ACC112 (cell line): ENCODE data around the gene AHNAK2.

Source experiments
- H2AFZ ChIP-seq: fragments of 200-600 bp; sonication (generic); one replicate; pipeline ENCODE4 v1.6.0; 2017; ENCODE audit warnings: antibody characterized with exemption, low read length; ENCODE audit not compliant: unreplicated experiment
- H3K27ac ChIP-seq: fragments of 200-600 bp; sonication (generic); 2 replicates; pipeline ENCODE4 v1.5.1; 2014; ENCODE audit warnings: low read depth, mild to moderate bottlenecking, antibody characterized with exemption, low read length, moderate library complexity
- H3K27me3 ChIP-seq: fragments of 200-600 bp; sonication (generic); 2 replicates; pipeline ENCODE4 v1.6.1; 2014; ENCODE audit warnings: mild to moderate bottlenecking, antibody characterized with exemption, low read length, moderate library complexity, mixed read lengths; ENCODE audit not compliant: insufficient read depth
- H3K36me3 ChIP-seq: fragments of 200-600 bp; sonication (generic); 2 replicates; pipeline ENCODE4 v1.6.1; 2016; ENCODE audit warnings: mild to moderate bottlenecking, antibody characterized with exemption, low read length, moderate library complexity, mixed read lengths; ENCODE audit not compliant: insufficient read depth
- H3K4me1 ChIP-seq: fragments of 200-600 bp; sonication (generic); one replicate; pipeline ENCODE4 v1.6.1; 2016; ENCODE audit warnings: low read length, mixed read lengths; ENCODE audit not compliant: insufficient read depth, unreplicated experiment, control insufficient read depth
- H3K4me3 ChIP-seq: fragments of 200-600 bp; sonication (generic); 2 replicates; pipeline ENCODE4 v1.5.1; 2014; ENCODE audit warnings: mild to moderate bottlenecking, low read depth, low read length
- H3K79me2 ChIP-seq: fragments of 200-600 bp; sonication (generic); one replicate; pipeline ENCODE4 v1.6.0; 2016; ENCODE audit warnings: low read length; ENCODE audit not compliant: control insufficient read depth, unreplicated experiment, insufficient read depth

The AHNAK2 gene

DNA sequence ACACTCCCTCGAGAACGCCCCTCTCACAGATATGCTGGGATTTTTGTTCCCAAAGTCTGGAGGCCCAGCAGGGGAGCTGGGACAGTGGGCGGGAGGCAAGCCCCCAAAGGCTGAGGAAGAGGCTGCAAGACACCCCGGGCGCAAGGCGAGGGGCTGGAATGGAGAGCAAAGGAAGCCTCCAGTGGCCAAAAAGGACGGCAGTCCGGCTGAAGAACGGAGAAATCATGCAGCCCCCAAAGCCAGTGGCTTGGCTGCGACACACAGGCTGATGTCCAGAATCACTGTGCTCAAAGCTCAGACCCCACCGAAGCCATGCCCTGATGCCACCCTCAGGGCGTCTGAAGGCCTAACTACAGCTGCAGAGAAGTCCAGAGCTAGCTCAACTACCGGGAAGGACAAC, 18.3 kb upstream of the AHNAK2 start:
- H3K79me2 ChIP-seq = no peaks in the 10 kb centered on the region
- H3K4me1 ChIP-seq = no peaks in the 10 kb centered on the region
- no peak overlapping the region for H3K4me3 ChIP-seq
- no peak overlapping the region for H2AFZ ChIP-seq
- H3K27ac ChIP-seq = no peak overlapping the region
- H3K27me3 ChIP-seq = no peaks in the 10 kb centered on the region
- H3K36me3 ChIP-seq = peaks cover 8% of the 10 kb centered on the region; the same call in 1 of the 2 replicates

DNA sequence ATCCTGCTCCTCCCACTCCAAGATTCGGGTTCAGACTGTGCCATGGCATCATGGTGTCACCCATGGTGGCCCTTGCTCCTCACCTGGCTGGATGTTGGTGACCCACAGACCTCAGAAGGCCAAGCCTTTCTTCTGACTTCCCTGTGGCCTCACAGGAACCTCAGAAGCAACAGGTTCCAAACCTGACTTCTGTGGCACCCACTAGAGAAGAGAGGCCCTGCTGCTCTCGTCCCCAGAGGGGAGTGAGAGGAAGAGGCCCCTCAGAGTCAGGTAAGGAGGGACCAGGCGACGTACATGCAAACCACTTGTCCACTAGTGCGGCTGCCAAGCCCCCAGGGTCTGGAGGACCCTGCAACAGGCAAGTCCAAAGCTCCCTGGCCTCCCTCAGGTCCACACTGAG, 17.9 kb upstream of the AHNAK2 start:
- no peak overlapping the region for H3K4me3 ChIP-seq
- no peaks in the 10 kb centered on the region for H3K27me3 ChIP-seq
- no peaks in the 10 kb centered on the region for H3K4me1 ChIP-seq
- peaks cover 8% of the 10 kb centered on the region; the same call in 1 of the 2 replicates for H3K36me3 ChIP-seq
- no peaks in the 10 kb centered on the region for H3K79me2 ChIP-seq
- no peak overlapping the region for H2AFZ ChIP-seq
- H3K27ac ChIP-seq = no peak overlapping the region

DNA sequence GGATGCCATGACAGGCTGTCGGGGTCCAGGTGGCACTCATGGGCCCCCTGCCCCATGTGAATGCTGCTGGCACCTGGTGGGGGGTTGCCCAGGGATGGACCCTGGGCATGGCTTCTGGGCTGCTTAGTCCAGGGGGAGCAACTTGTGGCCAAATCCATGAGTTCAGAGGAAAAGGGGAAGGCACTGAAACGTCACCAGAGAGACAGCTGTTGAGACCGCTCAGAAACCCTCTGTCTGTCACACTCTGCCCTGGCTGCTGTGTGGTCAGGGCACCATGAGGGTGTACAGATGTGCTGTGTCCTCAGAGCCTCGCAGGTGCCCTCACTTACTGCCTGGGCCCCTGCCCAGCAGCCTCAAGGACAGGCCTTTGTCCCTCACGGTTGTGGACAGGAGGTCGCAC, 16.8 kb upstream of the AHNAK2 start:
- H3K4me3 ChIP-seq = no peak overlapping the region
- H2AFZ ChIP-seq = no peak overlapping the region
- no peaks in the 10 kb centered on the region for H3K27me3 ChIP-seq
- H3K27ac ChIP-seq = no peak overlapping the region
- H3K79me2 ChIP-seq = no peaks in the 10 kb centered on the region
- no peaks in the 10 kb centered on the region for H3K4me1 ChIP-seq
- peaks cover 7% of the 10 kb centered on the region; the same call in 1 of the 2 replicates for H3K36me3 ChIP-seq

DNA sequence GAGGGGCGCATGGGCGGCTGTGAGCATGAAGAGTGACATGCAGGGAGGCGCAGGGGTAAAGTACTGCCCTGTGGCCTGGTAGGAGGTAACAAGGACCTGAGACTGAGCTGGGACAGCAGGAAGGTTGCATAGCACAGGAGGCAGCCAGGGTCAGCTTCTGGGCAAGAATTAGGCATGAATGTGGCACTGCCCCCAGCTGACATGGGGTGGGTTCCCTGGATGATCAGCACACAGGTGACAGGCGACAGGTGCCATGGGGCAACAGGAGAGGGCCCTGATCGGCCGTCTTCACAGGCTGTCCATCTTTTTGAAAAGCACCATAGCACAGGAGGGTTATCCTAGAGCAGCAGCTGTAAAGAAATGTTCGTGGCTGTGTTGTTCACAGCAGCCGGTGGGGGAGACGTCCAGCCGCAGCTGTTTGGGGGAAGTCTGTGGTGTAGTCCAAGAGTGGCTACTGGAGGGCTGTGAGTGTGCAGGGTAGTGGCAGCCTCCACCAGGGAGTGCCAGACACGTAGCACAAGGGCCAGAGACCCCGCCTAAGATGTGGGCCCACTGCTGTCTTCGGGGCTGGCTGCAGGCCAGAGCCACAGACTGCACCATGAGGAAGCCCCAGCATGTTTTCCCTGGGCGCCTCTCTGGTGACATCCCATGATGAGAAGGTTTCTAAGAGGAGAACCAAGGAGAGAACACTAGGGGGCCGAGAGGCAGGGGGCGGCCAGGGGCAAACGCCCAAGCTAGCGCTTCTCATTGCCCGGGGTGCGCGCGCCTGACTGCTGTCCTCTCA, 15.8 kb upstream of the AHNAK2 start:
- no peak overlapping the region for H3K4me3 ChIP-seq
- H3K79me2 ChIP-seq = no peaks in the 10 kb centered on the region
- no peak overlapping the region for H2AFZ ChIP-seq
- H3K4me1 ChIP-seq = no peaks in the 10 kb centered on the region
- no peaks in the 10 kb centered on the region for H3K27me3 ChIP-seq
- no peaks in the 10 kb centered on the region; the same call in 1 of the 2 replicates for H3K36me3 ChIP-seq
- no peak overlapping the region for H3K27ac ChIP-seq

DNA sequence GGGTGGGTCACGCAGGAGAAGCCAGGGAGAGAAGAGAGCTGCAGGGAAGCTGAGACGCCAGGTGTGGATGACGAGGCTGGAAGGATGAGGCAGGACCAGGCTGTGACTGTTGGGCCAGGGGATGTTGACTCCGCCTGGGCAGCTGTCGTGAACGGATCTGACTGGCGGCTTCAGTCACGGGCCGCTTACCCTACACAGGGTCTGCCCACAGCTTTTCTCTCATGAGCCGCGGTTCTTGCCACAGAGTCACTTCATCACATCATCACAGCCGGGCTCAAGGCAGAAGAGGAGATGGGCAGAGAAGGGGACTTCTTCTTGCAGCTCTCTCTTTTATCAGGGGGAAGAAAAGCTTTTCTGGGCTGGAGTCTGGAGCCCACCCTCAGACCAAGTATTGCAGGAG, 15.1 kb upstream of the AHNAK2 start:
- Histone ChIP-seq H3K27ac (no peak overlapping the region), H3K27me3 (no peaks in the 10 kb centered on the region), H3K79me2 (no peaks in the 10 kb centered on the region), H3K36me3 (no peaks in the 10 kb centered on the region; the same call in 1 of the 2 replicates), H2AFZ (no peak overlapping the region), H3K4me3 (no peak overlapping the region), H3K4me1 (no peaks in the 10 kb centered on the region)

DNA sequence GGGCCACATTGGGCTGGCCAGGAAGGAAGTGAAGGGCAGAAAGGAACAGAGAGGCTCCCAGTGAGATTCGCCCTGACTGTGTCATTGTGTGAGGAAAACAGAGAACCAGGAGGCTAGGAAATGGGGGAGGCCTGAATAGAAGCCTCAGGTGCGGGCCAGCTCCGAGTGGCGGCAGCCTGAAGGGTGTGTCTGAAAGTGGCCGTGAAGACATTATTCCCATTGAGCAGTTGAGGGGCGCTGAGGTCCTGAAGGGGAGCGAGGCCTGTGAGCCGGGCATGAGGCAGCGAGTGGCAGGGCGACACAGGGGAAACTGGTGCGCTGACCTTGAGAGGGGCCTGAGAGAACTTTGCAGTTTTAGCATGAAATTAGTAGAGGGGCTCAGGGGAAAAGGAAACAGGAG, 14.3 kb upstream of the AHNAK2 start:
- Histone ChIP-seq H3K4me3 (no peak overlapping the region), H3K27ac (no peak overlapping the region), H3K36me3 (no peaks in the 10 kb centered on the region; the same call in 1 of the 2 replicates), H3K27me3 (no peaks in the 10 kb centered on the region), H3K79me2 (no peaks in the 10 kb centered on the region), H2AFZ (no peak overlapping the region), H3K4me1 (no peaks in the 10 kb centered on the region)

DNA sequence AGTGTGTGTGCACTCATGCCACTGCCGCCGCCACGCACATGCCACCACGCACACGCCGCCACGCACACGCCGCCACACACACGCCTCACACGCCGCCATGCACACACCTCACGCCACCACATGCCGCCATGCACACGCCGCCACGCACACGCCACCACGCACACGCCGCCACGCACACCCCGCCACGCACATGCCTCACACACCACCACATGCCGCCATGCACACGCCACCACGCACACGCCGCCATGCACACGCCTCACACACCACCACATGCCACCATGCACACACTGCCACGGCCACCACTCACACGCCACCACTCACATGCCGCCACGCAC, 13.7 kb upstream of the AHNAK2 start:
- Histone ChIP-seq H3K27ac (no peak overlapping the region), H3K27me3 (no peaks in the 10 kb centered on the region), H3K4me3 (no peak overlapping the region), H3K79me2 (no peaks in the 10 kb centered on the region), H3K4me1 (peaks cover under 1% of the 10 kb centered on the region), H2AFZ (no peak overlapping the region), H3K36me3 (no peaks in the 10 kb centered on the region; the same call in 1 of the 2 replicates)

DNA sequence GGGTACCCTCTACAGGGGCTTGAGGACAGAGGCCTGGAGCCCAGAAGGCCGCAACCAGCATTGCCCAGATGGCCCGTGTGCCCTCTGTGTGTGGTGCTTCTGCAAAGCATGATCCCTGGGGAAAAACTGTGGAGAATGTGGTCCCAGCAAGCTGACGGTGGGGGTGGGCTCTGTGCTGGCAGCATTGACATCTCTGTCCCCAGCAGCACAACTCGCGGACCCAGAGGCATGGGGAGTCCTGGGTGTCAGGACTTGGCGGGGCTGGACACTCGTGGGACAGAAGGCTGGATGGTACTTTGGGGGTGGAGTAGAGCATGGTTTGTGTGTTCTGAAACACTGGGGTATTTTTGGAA, 11.8 kb upstream of the AHNAK2 start:
- Histone ChIP-seq H3K4me1 (peaks cover 8% of the 10 kb centered on the region), H3K27me3 (no peaks in the 10 kb centered on the region), H2AFZ (no peak overlapping the region), H3K79me2 (peaks cover 4% of the 10 kb centered on the region), H3K36me3 (no peaks in the 10 kb centered on the region; the same call in 1 of the 2 replicates), H3K27ac (no peak overlapping the region), H3K4me3 (no peak overlapping the region)

DNA sequence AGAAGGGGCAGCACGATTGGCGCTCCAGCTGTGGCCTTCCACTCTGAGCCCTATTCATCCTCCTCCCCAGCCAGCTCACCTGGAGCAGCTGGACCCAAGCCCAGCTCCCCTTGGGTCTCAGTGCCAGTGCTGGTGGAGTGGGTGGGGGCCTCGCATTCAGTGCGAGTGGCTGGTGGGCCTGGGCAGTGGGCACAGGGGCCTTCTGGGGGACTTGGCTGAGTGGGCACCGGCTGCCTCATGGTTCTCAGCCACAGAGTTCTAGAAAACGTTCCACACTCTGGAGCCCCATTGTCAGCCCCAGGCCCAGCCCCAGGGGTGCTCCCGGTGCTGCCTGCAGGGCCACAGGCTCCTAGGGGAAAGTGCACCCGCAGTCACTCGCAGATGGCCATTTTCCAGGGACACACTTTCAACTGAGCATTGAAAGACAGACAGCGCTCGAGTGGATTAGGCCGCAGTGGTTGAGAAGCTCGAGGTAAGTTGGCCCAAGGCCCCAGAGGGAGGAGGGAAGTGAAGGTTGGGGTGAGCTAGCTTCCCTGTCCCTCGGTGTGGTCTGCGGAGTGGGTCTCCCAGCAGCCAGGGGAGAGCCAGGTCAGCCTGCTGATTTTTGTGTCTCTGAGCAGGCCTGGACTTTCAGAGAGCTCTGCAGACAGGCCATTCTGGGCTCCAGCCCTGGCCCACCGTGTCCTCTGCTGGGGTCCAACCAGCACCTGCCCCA, 11.2 kb upstream of the AHNAK2 start:
- Histone ChIP-seq H2AFZ (no peak overlapping the region), H3K4me1 (peaks cover 8% of the 10 kb centered on the region), H3K36me3 (no peaks in the 10 kb centered on the region; the same call in 1 of the 2 replicates), H3K4me3 (no peak overlapping the region), H3K79me2 (peaks cover 4% of the 10 kb centered on the region), H3K27ac (no peak overlapping the region), H3K27me3 (no peaks in the 10 kb centered on the region)

DNA sequence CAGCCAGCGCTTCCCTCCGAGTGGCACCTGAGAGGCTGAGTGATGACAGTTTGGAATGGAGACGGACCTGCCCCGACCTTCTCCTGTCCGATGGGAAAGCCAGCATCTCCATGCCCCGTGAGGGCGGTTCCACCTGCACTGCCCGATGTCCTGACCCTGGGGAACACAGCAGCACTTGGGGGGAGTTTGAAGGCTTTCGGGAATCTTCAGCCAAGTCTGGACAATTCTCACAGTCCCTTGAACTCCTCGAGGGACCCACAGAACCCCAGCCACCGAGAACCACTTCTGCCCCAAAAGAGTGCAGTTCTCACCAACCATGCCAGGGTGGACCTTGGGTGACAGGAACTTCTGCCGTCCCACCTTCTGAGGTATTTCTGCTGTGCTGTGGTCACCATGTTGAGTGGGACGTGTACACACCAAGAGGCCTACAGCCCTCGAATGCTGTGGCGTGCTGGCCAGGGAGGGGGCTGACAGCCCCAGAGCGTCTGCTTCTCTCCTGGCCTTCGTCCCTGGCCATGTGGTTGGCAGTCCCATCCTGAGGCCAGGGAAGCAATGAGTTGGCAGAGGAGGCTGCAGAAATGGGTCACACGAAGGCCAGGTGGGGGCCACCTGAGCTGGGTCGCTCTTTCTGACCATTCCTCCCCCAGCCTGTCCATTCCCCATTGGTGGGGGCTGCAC, 8.5 kb upstream of the AHNAK2 start:
- no peaks in the 10 kb centered on the region for H3K36me3 ChIP-seq
- no peaks in the 10 kb centered on the region for H3K27me3 ChIP-seq
- peaks cover 4% of the 10 kb centered on the region for H3K79me2 ChIP-seq
- no peak overlapping the region for H2AFZ ChIP-seq
- peaks cover 8% of the 10 kb centered on the region for H3K4me1 ChIP-seq
- H3K27ac ChIP-seq = no peak overlapping the region
- H3K4me3 ChIP-seq = peak overlapping the region; percentile 94
